K562 (cell line): ENCODE results near the gene DHX35. TPM values are rescaled to one million over a fixed set of nuclear protein-coding genes. Genes with fewer than 3 reads are reported as not detected.

ENCODE experiments used
- ATF1 ChIP-seq, 2 experiments: fragments of 450-650 bp in 1 of 2; IDR thresholded peaks; 2 replicates each; pipeline ENCODE4 v1.6.1; 2016; ENCODE audit warnings: missing compliant biosample characterization in 1 of 2, missing genetic modification characterization in 1 of 2
- BRD9 ChIP-seq: fragments of 450-650 bp; IDR thresholded peaks from 2 replicates; pipeline ENCODE4 v1.6.1; 2018; ENCODE audit warnings: low read depth; ENCODE audit not compliant: partially characterized antibody
- CTCF ChIP-seq, 3 experiments: IDR thresholded peaks in 2 of 3; conservative IDR thresholded peaks in 1 of 3; 2 replicates each; pipeline ENCODE4 v1.5.1; 2011 to 2012; ENCODE audit warnings: low read length in 3 of 3, mild to moderate bottlenecking in 3 of 3, control low read depth in 2 of 3, improper control_type of control experiment in 1 of 3, inconsistent platforms in 1 of 3, low read depth in 1 of 3, mixed read lengths in 1 of 3, moderate library complexity in 1 of 3; ENCODE audit not compliant: insufficient read depth in 2 of 3
- E2F8 ChIP-seq: fragments of 450-650 bp; IDR thresholded peaks from 2 replicates; pipeline ENCODE4 v1.7.1; 2018; ENCODE audit warnings: mild to moderate bottlenecking, low read depth; ENCODE audit not compliant: partially characterized antibody
- E4F1 ChIP-seq: fragments of 250-450 bp; sonication (Bioruptor Pico); IDR thresholded peaks from 2 replicates; pipeline ENCODE4 v1.5.0; 2021; ENCODE audit warnings: mild to moderate bottlenecking, borderline replicate concordance
- FOS ChIP-seq: IDR thresholded peaks from 3 replicates; pipeline ENCODE4 v1.6.1; 2011; ENCODE audit not compliant: insufficient read length; ENCODE audit errors: extremely low read depth
- FOXA1 ChIP-seq: fragments of 450-650 bp; IDR thresholded peaks from 2 replicates; pipeline ENCODE4 v1.6.1; 2016; ENCODE audit warnings: mild to moderate bottlenecking, borderline replicate concordance
- GABPA ChIP-seq: fragments of 200-800 bp; sonication (Bioruptor generic); conservative IDR thresholded peaks from 2 replicates; pipeline ENCODE4 v1.6.1; 2016; ENCODE audit warnings: low read depth, missing genetic modification characterization, missing compliant biosample characterization
- KDM5B ChIP-seq: fragments of 200-600 bp; sonication (generic); IDR thresholded peaks from 2 replicates; pipeline ENCODE4 v1.6.1; 2012; ENCODE audit warnings: low read depth, mild to moderate bottlenecking, moderate library complexity, low read length, control low read depth, inconsistent platforms; ENCODE audit not compliant: insufficient replicate concordance
- NFRKB ChIP-seq: fragments of 450-650 bp; IDR thresholded peaks from 2 replicates; pipeline ENCODE4 v1.6.1; 2016; ENCODE audit warnings: low read depth
- POLR2G ChIP-seq: fragments of 200-400 bp; formaldehyde crosslinking; IDR thresholded peaks from 2 replicates; pipeline ENCODE4 v1.6.1; 2017; ENCODE audit warnings: low read depth, mild to moderate bottlenecking, antibody characterized with exemption, low read length, moderate library complexity
- RBFOX2 ChIP-seq: fragments of 200-400 bp; formaldehyde crosslinking; IDR thresholded peaks from 2 replicates; pipeline ENCODE4 v1.6.1; 2017; ENCODE audit warnings: low read depth, mild to moderate bottlenecking, low read length, moderate library complexity
- SETDB1 ChIP-seq: IDR thresholded peaks from one replicate; pipeline ENCODE4 v1.6.1; 2012; ENCODE audit warnings: low read length, control low read depth, inconsistent platforms
- USF2 ChIP-seq: sonication (generic); formaldehyde crosslinking; IDR thresholded peaks from 2 replicates; pipeline ENCODE4 v1.5.0; 2020; ENCODE audit warnings: missing genetic modification reagents
- ZBTB9 ChIP-seq: fragments of 450-650 bp; formaldehyde crosslinking; IDR thresholded peaks from 2 replicates; pipeline ENCODE4 v1.4.0; 2020; ENCODE audit warnings: mild to moderate bottlenecking, moderate library complexity
- ZNF436 ChIP-seq: fragments of 250-450, 450-650 bp; sonication (Bioruptor Pico); formaldehyde crosslinking; IDR thresholded peaks from 2 replicates; pipeline ENCODE4 v1.7.0; 2020; ENCODE audit warnings: mild to moderate bottlenecking
- polyA plus RNA-seq, 8 experiments: library from polyadenylated mRNA; depleted of rRNA in 4 of 8; stranded (reverse) in 5 of 8; unstranded in 3 of 8; fragments of >200 nt; fragmentation: Nextera tagmentation in 2 of 8; fragmentation: Illumina TruSeq in 1 of 8; extraction: Ambion mirVana in 2 of 8; extraction: Trizol in 1 of 8; gene quantifications; 2 replicates each; pipeline versions ENCODE4 v1.2.1 to v1.2.3, GENCODE V29; 2011 to 2014; ENCODE audit warnings: inconsistent platforms in 1 of 8, missing spikeins in 1 of 8
- total RNA-seq, 7 experiments: library from RNA; depleted of rRNA in 6 of 7; stranded (reverse); fragments of >200 nt in 6 of 7; fragmentation: Illumina TruSeq in 2 of 7; extraction: Trizol in 2 of 7; gene quantifications; 2 replicates each; pipeline versions ENCODE4 v1.2.1 to v1.2.3, GENCODE V29; 2011 to 2021; ENCODE audit warnings: low replicate concordance in 1 of 7

The DHX35 gene
- total and polyA plus RNA-seq, 9 of the 15 experiments (the other 6 are each of a cell fraction or from before 2014, with no cell fraction given) = 6.5 to 25.6 (median 16.9) TPM

- no peak for TF ChIP-seq E4F1 (CRISPR knock-in tag)
- TF ChIP-seq USF2 = no peak
- TF ChIP-seq ATF1 (CRISPR knock-in tag; IDR thresholded peaks at IDR 0.05) = no peak
- peak; percentile 71 for TF ChIP-seq ATF1 (tag; IDR thresholded peaks at IDR 0.05)
- TF ChIP-seq BRD9 = no peak
- TF ChIP-seq KDM5B = peak; percentile 67
- peak; percentile 64 for TF ChIP-seq E2F8
- peak; percentile 96 to 97 (median 96) for TF ChIP-seq CTCF (IDR thresholded peaks at IDR 0.05 in 2 of 3, conservative IDR thresholded peaks at IDR 0.05 in 1 of 3; ENCODE audit: insufficient read depth in 2 of 3, low read depth in 1 of 3, low read length in 3 of 3)
- TF ChIP-seq SETDB1 = no peak
- peak; percentile 77 for TF ChIP-seq ZBTB9
- peak; percentile 84 for TF ChIP-seq POLR2G
- no peak for TF ChIP-seq ZNF436 (CRISPR knock-in tag)
- no peak for TF ChIP-seq FOXA1
- TF ChIP-seq NFRKB = peak; percentile 40; the same call in 1 of the 2 replicates
- peak; percentile 78 for TF ChIP-seq RBFOX2
- TF ChIP-seq GABPA = peak; percentile 83
- no peak for TF ChIP-seq FOS
Observed at GRCh38 chr20:39049684-39050554, 87.8 kb downstream of the DHX35 start (continued).
